ENCODE results near the gene SEPTIN12. TPM values are rescaled to one million over a fixed set of nuclear protein-coding genes. Genes with fewer than 3 reads are reported as not detected.

SEPTIN12 gene
- polyA plus RNA-seq, 3 donors = not detected

DNA sequence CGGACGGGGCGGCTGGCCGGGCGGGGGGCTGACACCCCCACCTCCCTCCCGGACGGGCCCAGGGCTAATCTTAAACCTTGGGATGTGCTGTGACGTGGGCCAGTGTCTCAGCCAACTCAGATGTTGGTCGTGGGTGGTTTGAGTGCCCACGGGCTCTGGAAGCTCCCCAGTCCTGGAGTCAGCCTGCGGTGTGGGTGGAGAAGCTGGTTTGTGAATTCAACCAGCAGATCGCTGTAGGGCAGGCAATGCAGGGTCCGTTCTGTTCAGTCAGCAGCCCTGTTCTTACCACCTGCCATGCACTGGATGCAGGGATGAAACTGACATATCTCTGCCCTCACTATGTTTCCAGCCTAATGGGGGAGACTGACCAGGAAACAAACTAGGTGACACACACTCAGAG is 13.1 kb downstream of the SEPTIN12 start:
- Histone ChIP-seq H3K9ac (ENCODE audit: insufficient read depth, low read length, poor library complexity, severe bottlenecking) (no peak overlapping the region), H3K79me2 (ENCODE audit: insufficient read depth, low read length) (no peaks in the 10 kb centered on the region), H3K4me3 (replicated peaks in 1 of 3; ENCODE audit: low read depth in 2 of 3, low read length in 3 of 3) (no peak overlapping the region), H2AFZ (ENCODE audit: insufficient read depth, low read depth, low read length, poor library complexity, severe bottlenecking) (no peak overlapping the region), H4K20me1 (ENCODE audit: insufficient read depth, low read length) (no peaks in the 10 kb centered on the region), H3K27me3 (ENCODE audit: control insufficient read depth in 2 of 2, insufficient read depth in 2 of 2, low read length in 2 of 2) (no peaks in the 10 kb centered on the region), H3K27ac (ENCODE audit: low read depth in 1 of 2, low read length in 2 of 2) (no peak overlapping the region), H3K36me3 (replicated peaks in 1 of 2; ENCODE audit: control insufficient read depth in 1 of 2, insufficient read depth in 2 of 2, low read length in 2 of 2) (no peaks in the 10 kb centered on the region), H3K9me3 (replicated peaks in 1 of 2; ENCODE audit: control insufficient read depth in 1 of 2, insufficient read depth in 1 of 2, low read length in 2 of 2) (no peaks in the 10 kb centered on the region), H3K4me1 (ENCODE audit: control insufficient read depth in 1 of 2, insufficient read depth in 2 of 2, low read length in 2 of 2) (peaks cover 4 to 12% of the 10 kb centered on the region in 2 donors), H3K4me2 (replicated peaks; ENCODE audit: extremely low read depth, low read length, poor library complexity, severe bottlenecking) (no peak overlapping the region)
- 78% methylated on average over 3 of the region's 13 CpGs for WGBS (ENCODE audit: insufficient coverage)
- H3K4me3 Mint-ChIP-seq = no peak overlapping the region
- intact Hi-C loops (cut with micrococcal nuclease) = no loop called here
- peaks cover 14% of the 10 kb centered on the region for H3K4me1 Mint-ChIP-seq
- DNase-seq = no peak
- H3K27ac Mint-ChIP-seq = no peak overlapping the region
- H3K36me3 Mint-ChIP-seq = no peaks in the 10 kb centered on the region
- H3K9me3 Mint-ChIP-seq = peaks cover 0 to 2% (median 0%) of the 10 kb centered on the region in 7 donors
- H3K27me3 Mint-ChIP-seq (ENCODE audit: low read depth in 3 of 3) = peaks cover 0 to 3% (median 2%) of the 10 kb centered on the region in 3 donors
- TF ChIP-seq, protein P1, sequence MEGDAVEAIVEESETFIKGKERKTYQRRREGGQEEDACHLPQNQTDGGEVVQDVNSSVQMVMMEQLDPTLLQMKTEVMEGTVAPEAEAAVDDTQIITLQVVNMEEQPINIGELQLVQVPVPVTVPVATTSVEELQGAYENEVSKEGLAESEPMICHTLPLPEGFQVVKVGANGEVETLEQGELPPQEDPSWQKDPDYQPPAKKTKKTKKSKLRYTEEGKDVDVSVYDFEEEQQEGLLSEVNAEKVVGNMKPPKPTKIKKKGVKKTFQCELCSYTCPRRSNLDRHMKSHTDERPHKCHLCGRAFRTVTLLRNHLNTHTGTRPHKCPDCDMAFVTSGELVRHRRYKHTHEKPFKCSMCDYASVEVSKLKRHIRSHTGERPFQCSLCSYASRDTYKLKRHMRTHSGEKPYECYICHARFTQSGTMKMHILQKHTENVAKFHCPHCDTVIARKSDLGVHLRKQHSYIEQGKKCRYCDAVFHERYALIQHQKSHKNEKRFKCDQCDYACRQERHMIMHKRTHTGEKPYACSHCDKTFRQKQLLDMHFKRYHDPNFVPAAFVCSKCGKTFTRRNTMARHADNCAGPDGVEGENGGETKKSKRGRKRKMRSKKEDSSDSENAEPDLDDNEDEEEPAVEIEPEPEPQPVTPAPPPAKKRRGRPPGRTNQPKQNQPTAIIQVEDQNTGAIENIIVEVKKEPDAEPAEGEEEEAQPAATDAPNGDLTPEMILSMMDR (IDR thresholded peaks at IDR 0.05) = no peak

GRCh38 chr16:4772351-4772750 is 15.8 kb downstream of the SEPTIN12 start:
- no peak overlapping the region for H3K4me2 ChIP-seq (replicated peaks; ENCODE audit: extremely low read depth, low read length, poor library complexity, severe bottlenecking)
- TF ChIP-seq, protein P1 (IDR thresholded peaks at IDR 0.05) = no peak
- no peak overlapping the region for H3K27ac Mint-ChIP-seq

More at GRCh38 chr16:4772351-4772750, 15.8 kb downstream of the SEPTIN12 start:
- no peaks in the 10 kb centered on the region for H3K9me3 ChIP-seq (replicated peaks in 1 of 2; ENCODE audit: control insufficient read depth in 1 of 2, insufficient read depth in 1 of 2, low read length in 2 of 2)
- intact Hi-C loops (cut with micrococcal nuclease) = no loop called here
- no peaks in the 10 kb centered on the region for H4K20me1 ChIP-seq (ENCODE audit: insufficient read depth, low read length)
- Mint-ChIP-seq H3K9me3 (peaks cover 0 to 2% (median 0%) of the 10 kb centered on the region in 7 donors), H3K4me3 (no peak overlapping the region), H3K4me1 (peaks cover 32% of the 10 kb centered on the region), H3K36me3 (no peaks in the 10 kb centered on the region), H3K27me3 (ENCODE audit: low read depth in 3 of 3) (peaks cover 1 to 3% (median 2%) of the 10 kb centered on the region in 3 donors)
- H3K9ac ChIP-seq (ENCODE audit: insufficient read depth, low read length, poor library complexity, severe bottlenecking) = no peak overlapping the region
- no peak overlapping the region for H2AFZ ChIP-seq (ENCODE audit: insufficient read depth, low read depth, low read length, poor library complexity, severe bottlenecking)
- H3K4me1 ChIP-seq (ENCODE audit: control insufficient read depth in 1 of 2, insufficient read depth in 2 of 2, low read length in 2 of 2) = peaks cover 18 to 29% of the 10 kb centered on the region in 2 donors
- H3K27ac ChIP-seq (ENCODE audit: low read depth in 1 of 2, low read length in 2 of 2) = no peak overlapping the region
- no peak overlapping the region for H3K4me3 ChIP-seq (replicated peaks in 1 of 3; ENCODE audit: low read depth in 2 of 3, low read length in 3 of 3)
- no peaks in the 10 kb centered on the region for H3K79me2 ChIP-seq (ENCODE audit: insufficient read depth, low read length)
- DNase-seq = no peak
- 100% methylated on average over 3 of the region's 5 CpGs for WGBS (ENCODE audit: insufficient coverage)
- H3K36me3 ChIP-seq (replicated peaks in 1 of 2; ENCODE audit: control insufficient read depth in 1 of 2, insufficient read depth in 2 of 2, low read length in 2 of 2) = no peaks in the 10 kb centered on the region
- H3K27me3 ChIP-seq (ENCODE audit: control insufficient read depth in 2 of 2, insufficient read depth in 2 of 2, low read length in 2 of 2) = no peaks in the 10 kb centered on the region
